NCI-H774 (cell line): ENCODE measurements around the gene HPSE2.

Experiments
- DNase-seq: peaks from one replicate; lab custom pipeline; 2025; lab: John Stamatoyannopoulos, UW

The HPSE2 gene

GRCh38 chr10:98410759-98411158 is 824.9 kb downstream of the HPSE2 start:
- DNase-seq = no peak

- DNase-seq = no peak
These were observed 825.4 kb downstream of the HPSE2 start for GRCh38 chr10:98410135-98410743.

GRCh38 chr10:98408799-98409198 is 826.9 kb downstream of the HPSE2 start:
- no peak for DNase-seq

- no peak for DNase-seq
These were observed 827.9 kb downstream of the HPSE2 start for GRCh38 chr10:98407744-98408241.
